GM18519 (cell line): ENCODE data around the gene MLANA.

Experiments used
- ATAC-seq: cut with Tn5 transposase; IDR thresholded peaks from one replicate; pipeline ENCODE4 v1.9.1; 2021; ENCODE audit warnings: mild to moderate bottlenecking, moderate library complexity; ENCODE audit not compliant: unreplicated experiment, low FRiP score

MLANA gene

GRCh38 chr9:5953743-5954707 lies 63.3 kb downstream of the MLANA start:
- no peak for ATAC-seq

- no peak for ATAC-seq
Measured at GRCh38 chr9:5957166-5957565, 66.5 kb downstream of the MLANA start.

GRCh38 chr9:5958273-5958672 lies 67.6 kb downstream of the MLANA start:
- ATAC-seq = no peak
